CD4-positive, alpha-beta T cell (primary cell): ENCODE measurements around the gene STX7. TPM values are rescaled to one million over a fixed set of nuclear protein-coding genes. Genes with fewer than 3 reads are reported as not detected.

Source experiments
- ATAC-seq: fragments of 200-7000 bp; cut with Tn5 transposase; one replicate; pipeline ENCODE4 v1.10.0; 2022; ENCODE audit warnings: mild to moderate bottlenecking; ENCODE audit not compliant: poor library complexity
- CTCF ChIA-PET: fragments of 350-600 bp; sonication (Branson Sonifier 250); formaldehyde crosslinking; loops from one replicate; lab custom pipeline; 2021; ENCODE audit warnings: antibody characterized with exemption, inconsistent platforms; lab: Charles Lee
- POLR2A ChIA-PET: fragments of 350-600 bp; sonication (Branson Sonifier 250); formaldehyde crosslinking; loops from one replicate; lab custom pipeline; 2021; ENCODE audit warnings: antibody characterized with exemption, inconsistent platforms; lab: Charles Lee
- DNase-seq, 14 experiments: peaks; one replicate each; pipeline ENCODE4 v3.0.0-alpha.2; 2013 to 2020; ENCODE audit warnings: mixed read lengths in 2 of 14
- H3K27ac ChIP-seq, 2 donors: one replicate each; pipeline versions ENCODE4 v1.5.1 to v1.7.0; 2013; ENCODE audit warnings: low read length in 2 of 2, low read depth in 1 of 2, mild to moderate bottlenecking in 1 of 2
- H3K27me3 ChIP-seq, 2 experiments: 1 replicate in 1 of 2; 2 replicates in 1 of 2; pipeline versions ENCODE4 v1.6.1 to v1.7.0; 2013; ENCODE audit warnings: low read length in 2 of 2, control low read depth in 1 of 2, mild to moderate bottlenecking in 1 of 2, moderate library complexity in 1 of 2; ENCODE audit not compliant: insufficient read depth in 2 of 2, control insufficient read depth in 1 of 2
- H3K36me3 ChIP-seq: one replicate; pipeline ENCODE4 v1.6.1; 2013; ENCODE audit warnings: low read length, control low read depth; ENCODE audit not compliant: insufficient read depth
- H3K4me1 ChIP-seq: one replicate; pipeline ENCODE4 v1.6.1; 2013; ENCODE audit warnings: low read length, control low read depth; ENCODE audit not compliant: insufficient read depth
- H3K4me3 ChIP-seq: one replicate; pipeline ENCODE4 v1.5.1; 2013; ENCODE audit warnings: mild to moderate bottlenecking, low read length, moderate library complexity
- H3K9me3 ChIP-seq, 2 experiments: 1 replicate in 1 of 2; 2 replicates in 1 of 2; pipeline versions ENCODE4 v1.6.1 to v1.7.0; 2013; ENCODE audit warnings: low read length in 2 of 2, mild to moderate bottlenecking in 2 of 2, control low read depth in 1 of 2, moderate library complexity in 1 of 2; ENCODE audit not compliant: control insufficient read depth in 1 of 2, insufficient read depth in 1 of 2
- H3K27ac Mint-ChIP-seq: one replicate; pipeline ENCODE4 v1.8.0; 2020; ENCODE audit warnings: mixed read lengths
- H3K27me3 Mint-ChIP-seq: one replicate; pipeline ENCODE4 v1.8.0; 2021; ENCODE audit warnings: mixed read lengths
- H3K36me3 Mint-ChIP-seq: one replicate; pipeline ENCODE4 v1.8.0; 2021; ENCODE audit warnings: low read depth, mixed read lengths
- H3K4me1 Mint-ChIP-seq: one replicate; pipeline ENCODE4 v1.8.0; 2021; ENCODE audit warnings: low read depth, mixed read lengths
- H3K4me3 Mint-ChIP-seq: one replicate; pipeline ENCODE4 v1.8.0; 2020; ENCODE audit warnings: mild to moderate bottlenecking, mixed read lengths
- H3K9me3 Mint-ChIP-seq: one replicate; pipeline ENCODE4 v1.8.0; 2020; ENCODE audit warnings: mixed read lengths
- intact Hi-C, 2 experiments: fragments of 100-400 bp; cut with DNase I in 1 of 2; cut with micrococcal nuclease in 1 of 2; formaldehyde crosslinking; loops; one replicate each; pipeline versions ENCODE4 v1.15.1 to v1.9.0; 2023 to 2025; cut with DNase I, micrococcal nuclease
- total RNA-seq, 174 experiments: library from RNA in 2 of 174; stranded (reverse) in 2 of 174; gene quantifications; one replicate each; pipeline ENCODE4 v1.2.3 and lab custom pipeline; 2021 to 2026
- TF ChIP-seq, protein P1 (sequence below): fragments of 200-600 bp; IDR thresholded peaks from one replicate; pipeline ENCODE4 v1.8.0; 2022; ENCODE audit warnings: antibody characterized with exemption, mild to moderate bottlenecking

STX7 gene
- total RNA-seq, 2 experiments from 2014 or later, result 4.3 to 5.9 TPM

DNA sequence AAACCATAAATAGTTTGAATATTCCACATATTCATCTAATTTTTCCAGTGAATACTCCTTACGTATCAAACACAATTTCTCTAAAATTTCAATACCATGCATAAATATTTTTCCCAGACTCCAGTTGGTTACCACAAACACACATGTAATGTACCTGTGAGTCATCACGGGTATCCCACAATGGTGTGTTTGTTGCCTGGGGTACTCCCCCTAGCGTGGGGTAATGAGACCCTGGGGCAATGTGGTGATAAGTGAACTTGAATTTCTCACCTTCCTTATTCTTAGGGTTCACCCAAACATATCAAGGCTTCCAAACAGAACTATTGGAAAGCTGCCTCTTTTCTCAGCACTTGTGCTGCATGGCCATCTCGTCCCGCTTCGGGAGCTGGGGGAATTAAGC lies 51.0 kb downstream of the STX7 start:
- H3K4me1 ChIP-seq, result no peaks in the 10 kb centered on the region
- ChIA-PET CTCF (no interaction called here), POLR2A (no interaction called here)
- no peaks in the 10 kb centered on the region for H3K9me3 ChIP-seq
- no peak overlapping the region for H3K4me3 ChIP-seq
- Mint-ChIP-seq H3K4me3 (no peak overlapping the region), H3K27ac (no peak overlapping the region), H3K27me3 (no peaks in the 10 kb centered on the region), H3K36me3 (peaks cover 55% of the 10 kb centered on the region), H3K4me1 (no peaks in the 10 kb centered on the region), H3K9me3 (no peaks in the 10 kb centered on the region)
- TF ChIP-seq, protein P1, sequence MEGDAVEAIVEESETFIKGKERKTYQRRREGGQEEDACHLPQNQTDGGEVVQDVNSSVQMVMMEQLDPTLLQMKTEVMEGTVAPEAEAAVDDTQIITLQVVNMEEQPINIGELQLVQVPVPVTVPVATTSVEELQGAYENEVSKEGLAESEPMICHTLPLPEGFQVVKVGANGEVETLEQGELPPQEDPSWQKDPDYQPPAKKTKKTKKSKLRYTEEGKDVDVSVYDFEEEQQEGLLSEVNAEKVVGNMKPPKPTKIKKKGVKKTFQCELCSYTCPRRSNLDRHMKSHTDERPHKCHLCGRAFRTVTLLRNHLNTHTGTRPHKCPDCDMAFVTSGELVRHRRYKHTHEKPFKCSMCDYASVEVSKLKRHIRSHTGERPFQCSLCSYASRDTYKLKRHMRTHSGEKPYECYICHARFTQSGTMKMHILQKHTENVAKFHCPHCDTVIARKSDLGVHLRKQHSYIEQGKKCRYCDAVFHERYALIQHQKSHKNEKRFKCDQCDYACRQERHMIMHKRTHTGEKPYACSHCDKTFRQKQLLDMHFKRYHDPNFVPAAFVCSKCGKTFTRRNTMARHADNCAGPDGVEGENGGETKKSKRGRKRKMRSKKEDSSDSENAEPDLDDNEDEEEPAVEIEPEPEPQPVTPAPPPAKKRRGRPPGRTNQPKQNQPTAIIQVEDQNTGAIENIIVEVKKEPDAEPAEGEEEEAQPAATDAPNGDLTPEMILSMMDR, result no peak
- intact Hi-C loops, result no loop called here
- H3K27ac ChIP-seq, result no peak overlapping the region
- ATAC-seq (no peak), DNase-seq (no peak)
- peaks cover 72% of the 10 kb centered on the region for H3K36me3 ChIP-seq
- H3K27me3 ChIP-seq, result no peaks in the 10 kb centered on the region

GRCh38 chr6:132459605-132459952 lies 53.3 kb downstream of the STX7 start:
- Histone ChIP-seq H3K4me1 (no peaks in the 10 kb centered on the region), H3K9me3 (no peaks in the 10 kb centered on the region), H3K4me3 (no peak overlapping the region), H3K36me3 (peaks cover 48% of the 10 kb centered on the region), H3K27me3 (no peaks in the 10 kb centered on the region), H3K27ac (no peak overlapping the region)
- no peaks in the 10 kb centered on the region for H3K27me3 Mint-ChIP-seq
- DNase-seq, result no peak
- TF ChIP-seq, protein P1, result no peak
- no peaks in the 10 kb centered on the region for H3K9me3 Mint-ChIP-seq
- POLR2A ChIA-PET, result no interaction called here
- ATAC-seq, result no peak
- no peak overlapping the region for H3K4me3 Mint-ChIP-seq
- H3K36me3 Mint-ChIP-seq, result peaks cover 79% of the 10 kb centered on the region
- CTCF ChIA-PET, result no interaction called here
- intact Hi-C loops, result no loop called here
- H3K4me1 Mint-ChIP-seq, result no peaks in the 10 kb centered on the region
- H3K27ac Mint-ChIP-seq, result no peak overlapping the region

GRCh38 chr6:132458887-132459604 lies 53.9 kb downstream of the STX7 start:
- Mint-ChIP-seq H3K4me1 (no peaks in the 10 kb centered on the region), H3K27ac (no peak overlapping the region), H3K36me3 (peaks cover 84% of the 10 kb centered on the region), H3K27me3 (no peaks in the 10 kb centered on the region), H3K9me3 (no peaks in the 10 kb centered on the region), H3K4me3 (no peak overlapping the region)
- H3K36me3 ChIP-seq, result peaks cover 46% of the 10 kb centered on the region
- no peak overlapping the region for H3K4me3 ChIP-seq
- TF ChIP-seq, protein P1, result no peak
- DNase-seq (no peak), ATAC-seq (no peak)
- H3K4me1 ChIP-seq, result no peaks in the 10 kb centered on the region
- no peaks in the 10 kb centered on the region for H3K9me3 ChIP-seq
- H3K27me3 ChIP-seq, result no peaks in the 10 kb centered on the region
- POLR2A ChIA-PET, result no interaction called here
- CTCF ChIA-PET, result no interaction called here
- intact Hi-C loops, result no loop called here
- no peak overlapping the region for H3K27ac ChIP-seq
